GM10266 (cell line): ENCODE data around the gene OR4D6.
"Not testable (repeated sequence)": the region's sequence is repeated elsewhere in the genome, so short reads cannot be mapped to it uniquely, and the experiment has no call there.

Source experiments
- DNase-seq: peaks from one replicate; pipeline ENCODE4 v3.0.0; 2012; ENCODE audit errors: extremely low spot score
- CTCF ChIP-seq: IDR thresholded peaks from 2 replicates; pipeline ENCODE4 v1.5.1; 2012; ENCODE audit warnings: mild to moderate bottlenecking, low read depth; ENCODE audit not compliant: control insufficient read depth, insufficient read depth; ENCODE audit errors: missing control alignments

Gene OR4D6

DNA sequence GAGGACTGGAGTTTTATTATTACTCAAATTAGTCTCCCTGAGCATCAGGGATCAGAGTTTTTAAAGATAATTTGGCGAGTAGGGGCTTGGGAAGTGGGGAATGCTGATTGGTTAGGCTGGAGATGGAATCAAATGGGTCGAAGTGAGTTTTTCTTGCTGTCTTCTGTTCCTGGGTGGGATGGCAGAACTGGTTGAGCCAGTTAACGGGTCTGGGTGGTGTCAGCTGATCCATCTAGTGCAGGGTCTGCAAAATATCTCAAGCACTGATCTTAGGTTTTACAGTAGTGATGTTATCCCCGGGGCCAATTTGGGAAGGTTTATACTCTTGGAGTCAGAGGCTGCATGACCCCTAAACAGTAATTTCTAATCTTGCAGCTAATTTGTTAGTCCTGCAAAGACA, 31.6 kb upstream of the OR4D6 start:
- no peak for TF ChIP-seq CTCF

GRCh38 chr11:59426361-59427067, 30.2 kb upstream of the OR4D6 start, which contains the start of gene OR5A2:
TSS of gene OR5A2 (minus strand) at chr11:59426413. CDS start at chr11:59422953, 3,460 bp downstream.
- DNase-seq: no peak
- TF ChIP-seq CTCF: no peak

More for the DNA sequence above, 31.6 kb upstream of the OR4D6 start:
- no peak for DNase-seq

GRCh38 chr11:59427068-59427382, 29.7 kb upstream of the OR4D6 start:
- TF ChIP-seq CTCF: no peak
- DNase-seq: no peak

DNA sequence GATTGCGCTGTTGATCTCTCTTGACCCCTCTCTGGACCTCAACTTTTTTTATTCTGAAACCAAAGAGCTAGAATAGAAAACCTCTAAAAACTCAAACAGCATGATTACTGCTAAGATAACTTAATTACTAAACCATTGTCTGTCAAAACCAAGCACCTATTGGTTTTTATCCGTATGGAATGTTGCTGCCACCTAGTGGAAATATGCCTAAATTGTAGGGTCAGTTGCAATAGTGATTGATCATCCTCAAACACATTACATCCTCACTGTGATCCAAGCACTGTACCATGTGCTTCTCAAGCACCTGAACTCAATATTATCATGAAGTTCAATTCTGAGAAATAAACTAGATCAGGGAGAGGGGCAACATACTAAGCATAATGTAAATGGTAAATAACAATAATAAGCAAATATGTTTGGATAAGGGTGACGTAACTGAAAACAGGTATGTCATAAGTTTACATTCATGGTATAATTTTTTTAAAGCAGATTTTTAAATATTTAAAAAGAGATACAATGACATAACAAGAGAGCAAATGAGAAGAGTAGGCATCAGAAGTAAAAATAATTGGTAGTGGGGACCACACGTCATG, 26.7 kb upstream of the OR4D6 start:
- DNase-seq: peak; percentile 52
- TF ChIP-seq CTCF: peak; percentile 75

DNA sequence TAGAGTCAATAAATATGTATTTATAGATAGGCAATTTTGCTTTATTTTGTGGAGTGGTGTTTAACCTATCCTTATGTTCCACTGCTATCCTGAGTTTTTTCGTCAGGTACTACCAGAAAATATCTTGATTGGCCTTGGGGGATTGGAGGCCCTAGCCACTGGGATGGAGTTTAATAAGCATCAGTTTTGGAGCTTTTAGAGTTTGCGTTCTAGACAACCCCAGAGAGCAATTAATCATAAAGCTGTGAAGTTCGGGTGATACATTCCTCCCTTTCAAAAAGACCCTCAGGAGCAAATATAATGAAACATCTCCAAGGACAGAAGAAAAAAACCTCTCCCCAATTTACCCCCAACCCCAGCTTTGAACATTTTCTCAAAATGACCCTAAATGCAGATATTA, 20.6 kb upstream of the OR4D6 start, which contains the start of gene OR5A1:
OR5A1 (plus strand) TSS at position 301 of the 400 bp plus-strand sequence. CDS start 6,700 bp downstream, outside the sequence.
- DNase-seq: no peak
- TF ChIP-seq CTCF: no peak

DNA sequence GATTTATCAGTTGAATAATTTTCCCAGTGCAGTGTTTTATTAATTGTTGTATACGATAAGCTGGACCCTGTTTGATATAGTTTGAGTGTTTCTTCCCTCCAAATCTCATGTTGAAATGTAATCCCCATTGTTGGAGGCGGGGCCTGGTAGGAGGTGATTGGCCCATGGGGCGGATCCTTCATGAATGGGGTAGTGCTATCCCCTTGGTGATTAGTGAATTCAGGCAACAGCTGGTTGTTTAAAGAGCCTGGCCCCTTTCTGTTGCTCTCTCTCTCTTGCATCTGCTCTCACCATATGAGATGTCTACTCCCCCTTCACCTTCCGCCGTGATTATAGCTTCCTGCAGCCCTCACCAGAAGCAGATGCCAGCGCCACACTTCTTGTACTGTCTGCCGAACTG, 19.0 kb upstream of the OR4D6 start:
- DNase-seq: no peak
- TF ChIP-seq CTCF: no peak

DNA sequence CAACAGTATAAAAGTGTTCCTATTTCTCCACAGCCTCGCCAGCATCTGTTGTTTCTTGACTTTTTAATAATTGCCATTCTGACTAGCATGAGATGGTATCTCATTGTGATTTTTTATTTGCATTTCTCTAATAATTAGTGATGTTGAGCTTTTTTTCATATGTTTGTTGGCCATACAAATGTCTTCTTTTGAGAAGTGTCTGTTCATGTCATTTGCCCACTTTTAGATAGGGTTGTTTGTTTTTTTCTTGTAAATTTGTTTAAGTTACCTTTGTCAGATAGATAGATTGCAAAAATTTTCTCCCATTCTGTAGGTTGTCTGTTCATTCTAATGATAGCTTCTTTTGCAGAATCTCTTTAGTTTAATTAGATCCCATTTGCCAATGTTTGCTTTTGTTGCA, 11.1 kb upstream of the OR4D6 start:
- not testable (repeated sequence) for DNase-seq
